ENCODE measurements around the gene USP5. TPM values are rescaled to one million over a fixed set of nuclear protein-coding genes. Genes with fewer than 3 reads are reported as not detected.

Gene USP5
- total RNA-seq, 1 donor from 2014 or later = 60.9 TPM

DNA sequence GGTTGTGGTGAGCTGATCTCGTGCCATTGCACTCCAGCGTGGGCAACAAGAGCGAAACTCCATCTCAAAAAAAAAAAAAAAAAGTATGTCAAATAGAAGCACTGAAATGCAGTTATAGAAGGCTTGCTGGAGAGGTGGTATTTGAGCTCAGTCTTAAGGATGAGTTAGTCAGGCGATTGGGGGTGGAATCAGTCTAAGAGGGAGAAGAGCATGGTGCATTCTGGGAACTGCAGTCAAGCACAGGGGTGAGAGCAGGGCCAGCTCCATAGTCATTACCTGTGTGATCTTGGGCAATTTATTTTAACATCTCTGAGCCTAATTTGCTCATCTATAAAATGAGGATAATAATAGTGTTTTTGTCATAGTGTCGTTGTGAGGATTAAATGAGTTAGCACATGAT is 17.1 kb upstream of the USP5 start:
- Histone ChIP-seq H3K27ac (no peak overlapping the region), H3F3A (ENCODE audit: low read depth) (peaks cover 46% of the 10 kb centered on the region), H3K79me2 (ENCODE audit: low read depth) (peaks cover 16% of the 10 kb centered on the region), H3K36me3 (peaks cover 6% of the 10 kb centered on the region), H3K9ac (no peak overlapping the region), H3K4me3 (no peak overlapping the region), H2AFZ (replicated peaks) (no peak overlapping the region), H3K27me3 (no peaks in the 10 kb centered on the region), H3K4me2 (no peak overlapping the region), H3K4me1 (peaks cover 13% of the 10 kb centered on the region), H3K9me3 (ENCODE audit: low read depth) (no peaks in the 10 kb centered on the region), H4K20me1 (ENCODE audit: low read depth) (peaks cover 67% of the 10 kb centered on the region)
- Mint-ChIP-seq H3K27me3 (ENCODE audit: insufficient read depth, low read depth) (peaks cover 2% of the 10 kb centered on the region), H3K4me3 (peak overlapping the region; percentile 36), H3K4me1 (peaks cover 26% of the 10 kb centered on the region), H3K27ac (no peak overlapping the region), H3K36me3 (peaks cover 34% of the 10 kb centered on the region), H3K9me3 (no peaks in the 10 kb centered on the region)
- TF ChIP-seq, protein P1, sequence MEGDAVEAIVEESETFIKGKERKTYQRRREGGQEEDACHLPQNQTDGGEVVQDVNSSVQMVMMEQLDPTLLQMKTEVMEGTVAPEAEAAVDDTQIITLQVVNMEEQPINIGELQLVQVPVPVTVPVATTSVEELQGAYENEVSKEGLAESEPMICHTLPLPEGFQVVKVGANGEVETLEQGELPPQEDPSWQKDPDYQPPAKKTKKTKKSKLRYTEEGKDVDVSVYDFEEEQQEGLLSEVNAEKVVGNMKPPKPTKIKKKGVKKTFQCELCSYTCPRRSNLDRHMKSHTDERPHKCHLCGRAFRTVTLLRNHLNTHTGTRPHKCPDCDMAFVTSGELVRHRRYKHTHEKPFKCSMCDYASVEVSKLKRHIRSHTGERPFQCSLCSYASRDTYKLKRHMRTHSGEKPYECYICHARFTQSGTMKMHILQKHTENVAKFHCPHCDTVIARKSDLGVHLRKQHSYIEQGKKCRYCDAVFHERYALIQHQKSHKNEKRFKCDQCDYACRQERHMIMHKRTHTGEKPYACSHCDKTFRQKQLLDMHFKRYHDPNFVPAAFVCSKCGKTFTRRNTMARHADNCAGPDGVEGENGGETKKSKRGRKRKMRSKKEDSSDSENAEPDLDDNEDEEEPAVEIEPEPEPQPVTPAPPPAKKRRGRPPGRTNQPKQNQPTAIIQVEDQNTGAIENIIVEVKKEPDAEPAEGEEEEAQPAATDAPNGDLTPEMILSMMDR (IDR thresholded peaks at IDR 0.05) = no peak
- TF ChIP-seq EZH2 (IDR thresholded peaks at IDR 0.05) (no peak), EZH2phosphoT487 (IDR thresholded peaks at IDR 0.05) (no peak)
- DNase-seq (ENCODE audit: low spot score) = no peak

DNA sequence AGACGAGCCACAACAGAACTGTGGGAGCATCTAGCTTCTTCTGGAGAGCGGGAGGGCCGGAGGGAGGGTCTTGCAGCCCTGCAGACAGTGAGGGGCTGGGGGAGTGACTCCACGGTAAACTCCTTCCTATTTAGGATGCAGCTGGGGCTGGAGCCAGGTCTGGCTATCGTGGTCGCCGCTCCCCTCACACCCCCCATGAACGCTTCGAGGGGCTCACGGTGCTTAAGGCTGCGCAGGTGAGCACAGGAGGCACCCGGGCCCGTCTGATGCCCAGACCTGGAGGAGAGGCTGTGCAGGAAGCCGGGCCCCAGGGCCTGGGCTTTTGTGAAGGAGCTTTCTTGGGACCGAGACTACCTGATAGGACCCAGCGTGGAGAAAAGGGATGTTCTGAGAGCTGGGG is 15.1 kb upstream of the USP5 start:
- no peak overlapping the region for H3K4me3 ChIP-seq
- H3K36me3 ChIP-seq = peaks cover 4% of the 10 kb centered on the region

DNA sequence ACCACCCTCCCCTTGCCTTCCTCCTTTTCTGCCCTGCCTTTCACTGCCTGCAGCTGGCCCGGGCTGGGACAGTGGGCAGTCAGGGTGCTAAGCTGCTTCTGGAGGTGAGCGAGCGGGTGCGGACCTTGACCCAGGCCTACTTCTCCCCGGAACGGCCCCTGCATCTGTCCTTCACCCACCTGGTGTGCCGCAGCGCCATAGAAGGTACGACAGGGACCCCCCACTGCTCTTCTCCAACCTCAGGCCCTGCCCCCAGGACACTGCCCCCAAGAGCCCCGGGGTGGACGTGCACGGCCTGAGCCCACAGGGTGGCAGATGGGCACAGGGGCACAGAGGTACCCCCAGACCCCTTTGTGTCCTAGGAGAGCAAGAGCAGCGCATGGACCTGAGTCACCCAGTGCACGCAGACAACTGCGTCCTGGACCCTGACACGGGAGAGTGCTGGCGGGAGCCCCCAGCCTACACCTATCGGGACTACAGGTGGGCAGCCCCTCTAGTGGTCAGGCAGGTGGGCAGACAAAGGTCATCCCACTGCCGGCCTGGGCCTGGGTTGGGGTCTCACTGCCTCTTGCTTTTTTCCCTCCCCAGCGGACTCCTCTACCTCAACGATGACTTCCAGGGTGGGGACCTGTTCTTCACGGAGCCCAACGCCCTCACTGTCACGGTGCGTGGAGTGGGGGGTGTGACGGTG is 14.4 kb upstream of the USP5 start:
- Histone ChIP-seq H3K27ac (no peak overlapping the region), H3K4me1 (peaks cover 27% of the 10 kb centered on the region), H3K4me3 (no peak overlapping the region), H3K4me2 (no peak overlapping the region), H3F3A (ENCODE audit: low read depth) (peaks cover 61% of the 10 kb centered on the region), H3K9me3 (ENCODE audit: low read depth) (no peaks in the 10 kb centered on the region), H3K27me3 (no peaks in the 10 kb centered on the region), H4K20me1 (ENCODE audit: low read depth) (peaks cover 72% of the 10 kb centered on the region), H3K9ac (no peak overlapping the region), H2AFZ (replicated peaks) (no peak overlapping the region), H3K36me3 (no peaks in the 10 kb centered on the region), H3K79me2 (ENCODE audit: low read depth) (no peaks in the 10 kb centered on the region)
- Mint-ChIP-seq H3K27ac (no peak overlapping the region), H3K36me3 (peaks cover 18% of the 10 kb centered on the region), H3K4me1 (peaks cover 29% of the 10 kb centered on the region), H3K4me3 (no peak overlapping the region), H3K27me3 (ENCODE audit: insufficient read depth, low read depth) (no peaks in the 10 kb centered on the region), H3K9me3 (no peaks in the 10 kb centered on the region)
- no peak for TF ChIP-seq EZH2phosphoT487 (IDR thresholded peaks at IDR 0.05)
- TF ChIP-seq EZH2 (IDR thresholded peaks at IDR 0.05) = no peak
- TF ChIP-seq, protein P1 (IDR thresholded peaks at IDR 0.05) = no peak
- DNase-seq (ENCODE audit: low spot score) = no peak

More for the DNA sequence above, 15.1 kb upstream of the USP5 start:
- Histone ChIP-seq H2AFZ (replicated peaks) (no peak overlapping the region), H3K4me1 (peaks cover 27% of the 10 kb centered on the region), H3K79me2 (ENCODE audit: low read depth) (no peaks in the 10 kb centered on the region), H4K20me1 (ENCODE audit: low read depth) (peaks cover 72% of the 10 kb centered on the region), H3K27me3 (no peaks in the 10 kb centered on the region), H3F3A (ENCODE audit: low read depth) (peaks cover 61% of the 10 kb centered on the region), H3K27ac (no peak overlapping the region), H3K4me2 (no peak overlapping the region), H3K9ac (no peak overlapping the region), H3K9me3 (ENCODE audit: low read depth) (no peaks in the 10 kb centered on the region)
- Mint-ChIP-seq H3K4me3 (no peak overlapping the region), H3K27ac (no peak overlapping the region), H3K27me3 (ENCODE audit: insufficient read depth, low read depth) (peaks cover 2% of the 10 kb centered on the region), H3K9me3 (no peaks in the 10 kb centered on the region), H3K4me1 (peaks cover 27% of the 10 kb centered on the region), H3K36me3 (peaks cover 22% of the 10 kb centered on the region)
- no peak for DNase-seq (ENCODE audit: low spot score)
- TF ChIP-seq, protein P1 (IDR thresholded peaks at IDR 0.05) = no peak
- TF ChIP-seq EZH2phosphoT487 (IDR thresholded peaks at IDR 0.05) = no peak
- no peak for TF ChIP-seq EZH2 (IDR thresholded peaks at IDR 0.05)

Data from neural progenitor cell (in vitro differentiated cells).